AG04449 (cell line): ENCODE measurements around the gene SAP30BP.

Source experiments
- CTCF ChIA-PET: fragments of 350-600 bp; formaldehyde crosslinking; extraction: SDS; loops from one replicate; lab custom pipeline; 2021; ENCODE audit warnings: antibody characterized with exemption; lab: Yijun Ruan, JAX
- POLR2A ChIA-PET: fragments of 400-600, 350-600 bp; formaldehyde crosslinking; extraction: SDS; loops from one replicate; lab custom pipeline; 2020; ENCODE audit warnings: antibody characterized with exemption, inconsistent platforms; lab: Yijun Ruan, JAX
- DNase-seq: peaks from one replicate; pipeline ENCODE4 v3.0.0-alpha.2; 2010; ENCODE audit warnings: low read depth, low spot score
- H3K4me3 ChIP-seq: 2 replicates; pipeline ENCODE4 v1.5.1; 2011; ENCODE audit warnings: low read depth, mild to moderate bottlenecking, control low read depth, low read length
- CTCF ChIP-seq: IDR thresholded peaks from one replicate; pipeline ENCODE4 v1.5.1; 2011; ENCODE audit warnings: mild to moderate bottlenecking, moderate library complexity, low read length, control low read depth, inconsistent platforms; ENCODE audit not compliant: insufficient read depth; ENCODE audit errors: missing control alignments

Gene SAP30BP

DNA sequence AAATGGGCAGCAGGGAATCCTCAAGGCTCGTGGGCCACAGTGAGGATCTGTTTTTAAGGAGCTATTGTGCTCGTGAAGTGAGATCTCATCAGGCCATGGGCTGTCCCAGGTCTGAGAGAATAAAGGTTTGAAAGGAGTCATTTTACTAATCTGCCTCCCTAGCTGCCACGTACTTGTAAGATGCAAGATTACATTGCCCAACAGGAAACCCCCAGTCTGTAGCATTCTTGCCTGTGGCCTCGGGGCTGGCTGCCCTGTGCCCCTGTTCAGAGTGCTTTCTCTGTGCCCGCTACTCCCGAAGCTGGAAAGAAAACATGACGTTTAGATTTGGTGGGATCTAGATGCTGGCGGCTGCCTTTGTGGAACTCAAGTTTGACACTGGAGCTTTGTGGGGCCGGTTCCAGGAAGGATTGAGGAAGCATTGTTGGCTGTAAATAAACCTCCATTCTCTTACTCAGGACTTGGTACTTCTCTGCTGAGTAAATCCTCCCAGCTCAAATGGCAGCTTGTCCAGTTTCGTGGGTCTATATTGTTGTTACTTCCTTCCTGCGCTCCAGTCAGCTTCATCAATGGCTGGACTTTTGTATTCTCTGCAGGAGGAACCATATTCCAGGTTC is 21.2 kb downstream of the SAP30BP start:
- no peak for TF ChIP-seq CTCF
- ChIA-PET POLR2A (interaction anchor here (0.7 kb wide), 1 partner anchor 36 kb away, joined by 3 read pairs; no protein-coding TSS in a partner anchor), CTCF (interaction anchor here (1.1 to 13.0 kb wide), 5 partner anchors 8 to 55 kb away, joined by 3 to 121 read pairs (median 4); partner anchors contain the start of genes RECQL5 and SMIM5)
- no peak for DNase-seq
- H3K4me3 ChIP-seq: no peak overlapping the region

DNA sequence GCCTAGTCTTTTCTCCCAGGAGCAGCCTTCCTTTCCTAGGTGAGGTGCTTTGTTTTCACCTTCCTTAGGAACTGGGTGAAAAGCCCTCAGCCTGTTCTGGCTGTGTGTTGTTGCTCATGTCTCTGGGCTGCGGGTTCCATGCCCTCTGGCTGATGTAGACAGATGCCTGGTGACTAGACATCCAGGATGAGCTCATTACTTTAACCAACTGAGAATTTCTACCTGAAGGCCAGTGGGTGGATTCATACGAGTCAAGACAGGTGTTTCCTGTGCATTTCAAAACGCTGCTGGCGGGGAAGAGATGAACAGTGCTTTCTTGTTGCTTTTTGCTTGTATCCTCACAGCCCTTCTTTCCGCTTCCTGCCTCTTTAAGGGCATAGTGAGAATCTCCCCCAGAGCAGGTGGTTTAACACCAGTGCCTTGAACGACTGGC is 22.3 kb downstream of the SAP30BP start:
- no peak for TF ChIP-seq CTCF
- POLR2A ChIA-PET: no interaction called here
- H3K4me3 ChIP-seq: no peak overlapping the region
- CTCF ChIA-PET: interaction anchor here (1.7 to 13.0 kb wide), 2 partner anchors 10 to 16 kb away, joined by 4 to 121 read pairs; no protein-coding TSS in a partner anchor
- DNase-seq: no peak

DNA sequence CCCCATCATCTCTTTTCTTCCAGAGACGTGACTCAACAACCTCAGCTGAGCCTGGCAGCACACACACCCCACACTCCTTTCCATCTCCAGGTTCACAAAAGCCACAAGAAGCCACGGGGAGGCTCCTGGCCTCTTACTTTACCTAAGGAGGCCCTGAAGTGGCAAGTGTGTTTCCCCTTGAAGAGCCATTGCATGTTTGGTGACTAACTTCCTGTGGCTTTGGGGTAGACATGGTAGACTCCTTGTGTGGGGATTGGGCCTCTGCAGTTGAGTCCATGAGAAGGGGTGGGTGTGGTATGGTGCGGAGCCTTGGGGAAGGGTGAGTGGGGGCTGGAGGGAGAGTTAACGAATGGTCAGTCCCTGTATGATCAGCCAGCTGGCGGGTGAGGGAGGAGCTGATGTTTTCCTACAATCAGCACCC is 24.2 kb downstream of the SAP30BP start:
- POLR2A ChIA-PET: interaction anchor here (1.0 kb wide), 1 partner anchor 12 kb away, joined by 3 read pairs; no protein-coding TSS in a partner anchor
- TF ChIP-seq CTCF: no peak
- no peak for DNase-seq
- no peak overlapping the region for H3K4me3 ChIP-seq
- CTCF ChIA-PET: interaction anchor here (1.0 to 13.0 kb wide), 3 partner anchors 10 to 58 kb away, joined by 5 to 121 read pairs (median 48); partner anchors contain the start of gene SMIM5

- ChIA-PET CTCF (interaction anchor here (1.1 to 13.0 kb wide), 5 partner anchors 11 to 59 kb away, joined by 3 to 121 read pairs (median 18); partner anchors contain the start of gene SMIM5), POLR2A (interaction anchor here (1.0 to 1.2 kb wide), 2 partner anchors 12 kb away, joined by 3 read pairs; no protein-coding TSS in a partner anchor)
- H3K4me3 ChIP-seq: no peak overlapping the region
- no peak for TF ChIP-seq CTCF
- no peak for DNase-seq
Observed at GRCh38 chr17:75691801-75692626, 24.9 kb downstream of the SAP30BP start.

- ChIA-PET CTCF (interaction anchor here (1.1 to 6.9 kb wide), 4 partner anchors 12 to 60 kb away, joined by 3 to 48 read pairs (median 18); partner anchors contain the start of gene SMIM5), POLR2A (interaction anchor here (0.6 to 1.6 kb wide), 6 partner anchors 8 to 70 kb away, joined by 3 to 9 read pairs (median 3); no protein-coding TSS in a partner anchor)
- no peak for TF ChIP-seq CTCF
- DNase-seq: no peak
- no peak overlapping the region for H3K4me3 ChIP-seq
Observed at GRCh38 chr17:75692976-75693375, 25.8 kb downstream of the SAP30BP start.
